Stimulated activated CD4-positive, alpha-beta T cell treated with anti-CD3 and anti-CD28 coated beads, Interleukin-15, amount 100 ng/mL, for 48 hours (primary cell): ENCODE measurements around the gene CCDC17.

Source experiments
- DNase-seq, 2 donors: peaks; one replicate each; pipeline ENCODE4 v3.0.0-alpha.2; 2020; ENCODE audit warnings: low read depth in 2 of 2

The CCDC17 gene

GRCh38 chr1:45623972-45624371, at the start of gene CCDC17:
TSS of gene CCDC17 (minus strand) at chr1:45624054. CDS start at chr1:45623909, 145 bp downstream.
- no peak for DNase-seq

GRCh38 chr1:45669859-45670655, 46.2 kb upstream of the CCDC17 start:
- DNase-seq = no peak

- DNase-seq = no peak
Observed at GRCh38 chr1:45669379-45669778, 45.5 kb upstream of the CCDC17 start.

GRCh38 chr1:45668526-45668925, 44.7 kb upstream of the CCDC17 start:
- DNase-seq = no peak

- no peak for DNase-seq
Observed at GRCh38 chr1:45667321-45668111, 43.7 kb upstream of the CCDC17 start.

GRCh38 chr1:45666836-45667235, 43.0 kb upstream of the CCDC17 start:
- DNase-seq = no peak

- DNase-seq = no peak
Observed at GRCh38 chr1:45660336-45660735, 36.5 kb upstream of the CCDC17 start.

- no peak for DNase-seq
Observed at GRCh38 chr1:45659222-45659621, 35.4 kb upstream of the CCDC17 start.

- DNase-seq = no peak
Observed at GRCh38 chr1:45658171-45658570, 34.3 kb upstream of the CCDC17 start.

GRCh38 chr1:45656573-45657226, 32.8 kb upstream of the CCDC17 start:
- no peak for DNase-seq

GRCh38 chr1:45654540-45655280, 30.9 kb upstream of the CCDC17 start:
- no peak for DNase-seq

- no peak for DNase-seq
Observed at GRCh38 chr1:45647248-45648021, 23.6 kb upstream of the CCDC17 start.

GRCh38 chr1:45644661-45645060, 20.8 kb upstream of the CCDC17 start:
- no peak for DNase-seq

- no peak for DNase-seq
Observed at GRCh38 chr1:45643978-45644377, 20.1 kb upstream of the CCDC17 start.

- DNase-seq = no peak
Observed at GRCh38 chr1:45643321-45643720, 19.5 kb upstream of the CCDC17 start.

GRCh38 chr1:45640293-45640692, 16.4 kb upstream of the CCDC17 start:
- no peak for DNase-seq

- DNase-seq = no peak
Observed at GRCh38 chr1:45635211-45635610, 11.4 kb upstream of the CCDC17 start.

- no peak for DNase-seq
Observed at GRCh38 chr1:45630429-45630828, 6.6 kb upstream of the CCDC17 start.

GRCh38 chr1:45629035-45629434, 5.2 kb upstream of the CCDC17 start:
- no peak for DNase-seq

- no peak for DNase-seq
Observed at GRCh38 chr1:45622524-45623394, 1.1 kb downstream of the CCDC17 start.
